ENCODE data around the gene DOLK. TPM values are rescaled to one million over a fixed set of nuclear protein-coding genes. Genes with fewer than 3 reads are reported as not detected.

The DOLK gene
- total RNA-seq, 2 experiments from 2014 or later, result 5.7 TPM

DNA sequence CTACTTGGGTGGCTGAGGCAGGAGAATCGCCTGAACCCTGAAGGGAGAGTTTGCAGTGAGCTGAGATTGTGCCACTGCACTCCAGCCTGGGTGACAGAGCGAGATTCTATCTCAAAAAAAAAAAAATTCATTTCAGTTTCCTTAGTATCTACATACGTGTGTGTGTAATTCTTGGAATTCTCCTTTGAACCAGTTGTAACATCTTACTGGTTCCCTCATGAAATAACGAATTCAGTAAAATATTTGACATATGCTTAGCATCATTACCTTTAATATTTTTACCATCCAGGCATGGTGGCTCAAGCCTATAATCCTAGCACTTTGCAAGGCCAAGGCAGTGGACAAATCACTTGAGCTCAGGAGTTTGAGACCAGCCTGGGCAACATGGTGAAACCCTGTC lies 17.8 kb downstream of the DOLK start:
- Mint-ChIP-seq H3K4me3 (no peak overlapping the region), H3K9me3 (no peaks in the 10 kb centered on the region), H3K36me3 (ENCODE audit: low read depth) (no peaks in the 10 kb centered on the region), H3K27ac (no peak overlapping the region), H3K27me3 (no peaks in the 10 kb centered on the region), H3K4me1 (ENCODE audit: low read depth) (peaks cover 2% of the 10 kb centered on the region)
- ChIA-PET POLR2A (interaction anchor here (1.0 to 1.2 kb wide), 2 partner anchors 28 to 47 kb away, joined by 3 to 4 read pairs; no protein-coding TSS in a partner anchor), CTCF (interaction anchor here (1.0 to 8.4 kb wide), 11 partner anchors 11 to 281 kb away, joined by 3 to 157 read pairs (median 13); partner anchors contain the start of genes ENDOG, KYAT1, LRRC8A and SPOUT1)
- intact Hi-C loops (cut with micrococcal nuclease), result loop anchor here (5.0 kb wide), 1 partner anchor 47 kb away; the partner anchor contains the start of genes KYAT1 and LRRC8A
- DNase-seq (no peak), ATAC-seq (no peak)
- TF ChIP-seq, protein P1, sequence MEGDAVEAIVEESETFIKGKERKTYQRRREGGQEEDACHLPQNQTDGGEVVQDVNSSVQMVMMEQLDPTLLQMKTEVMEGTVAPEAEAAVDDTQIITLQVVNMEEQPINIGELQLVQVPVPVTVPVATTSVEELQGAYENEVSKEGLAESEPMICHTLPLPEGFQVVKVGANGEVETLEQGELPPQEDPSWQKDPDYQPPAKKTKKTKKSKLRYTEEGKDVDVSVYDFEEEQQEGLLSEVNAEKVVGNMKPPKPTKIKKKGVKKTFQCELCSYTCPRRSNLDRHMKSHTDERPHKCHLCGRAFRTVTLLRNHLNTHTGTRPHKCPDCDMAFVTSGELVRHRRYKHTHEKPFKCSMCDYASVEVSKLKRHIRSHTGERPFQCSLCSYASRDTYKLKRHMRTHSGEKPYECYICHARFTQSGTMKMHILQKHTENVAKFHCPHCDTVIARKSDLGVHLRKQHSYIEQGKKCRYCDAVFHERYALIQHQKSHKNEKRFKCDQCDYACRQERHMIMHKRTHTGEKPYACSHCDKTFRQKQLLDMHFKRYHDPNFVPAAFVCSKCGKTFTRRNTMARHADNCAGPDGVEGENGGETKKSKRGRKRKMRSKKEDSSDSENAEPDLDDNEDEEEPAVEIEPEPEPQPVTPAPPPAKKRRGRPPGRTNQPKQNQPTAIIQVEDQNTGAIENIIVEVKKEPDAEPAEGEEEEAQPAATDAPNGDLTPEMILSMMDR (IDR thresholded peaks at IDR 0.05), result no peak

DNA sequence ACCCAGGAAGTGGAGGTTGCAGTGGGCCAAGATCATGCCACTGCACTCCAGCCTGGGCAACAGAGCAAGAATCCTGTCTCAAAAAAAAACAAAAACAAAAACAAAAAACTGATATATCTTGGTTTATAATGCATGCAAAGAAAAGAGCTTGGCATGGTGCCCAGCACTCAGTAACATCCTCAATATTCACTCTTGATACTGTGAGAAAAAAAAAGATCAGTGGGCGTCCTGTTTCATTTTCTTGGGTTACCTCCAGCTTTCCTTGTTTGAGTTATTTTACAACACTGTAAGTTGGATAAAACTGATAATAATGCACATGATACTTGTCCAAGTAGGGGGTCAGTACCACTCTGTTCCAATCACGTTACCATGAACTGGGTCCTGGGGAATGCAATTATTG lies 18.8 kb downstream of the DOLK start:
- no peak for DNase-seq
- no peak overlapping the region for H3K27ac Mint-ChIP-seq
- H3K36me3 Mint-ChIP-seq (ENCODE audit: low read depth), result no peaks in the 10 kb centered on the region
- H3K9me3 Mint-ChIP-seq, result no peaks in the 10 kb centered on the region
- CTCF ChIA-PET, result interaction anchor here (0.7 to 8.4 kb wide), 38 partner anchors 8 to 508 kb away, joined by 3 to 157 read pairs (median 6); partner anchors contain the start of genes CERCAM, ENDOG, KYAT1 and LRRC8A
- H3K4me3 Mint-ChIP-seq, result no peak overlapping the region
- intact Hi-C loops (cut with micrococcal nuclease), result loop anchor here (1.0 to 5.0 kb wide), 2 partner anchors 46 to 65 kb away; partner anchors contain the start of genes KYAT1 and LRRC8A
- H3K4me1 Mint-ChIP-seq (ENCODE audit: low read depth), result peaks cover 2% of the 10 kb centered on the region
- TF ChIP-seq, protein P1 (IDR thresholded peaks at IDR 0.05), result no peak
- POLR2A ChIA-PET, result interaction anchor here (0.7 to 1.3 kb wide), 4 partner anchors 8 to 77 kb away, joined by 3 to 5 read pairs (median 4); no protein-coding TSS in a partner anchor
- no peaks in the 10 kb centered on the region for H3K27me3 Mint-ChIP-seq
- no peak for ATAC-seq

DNA sequence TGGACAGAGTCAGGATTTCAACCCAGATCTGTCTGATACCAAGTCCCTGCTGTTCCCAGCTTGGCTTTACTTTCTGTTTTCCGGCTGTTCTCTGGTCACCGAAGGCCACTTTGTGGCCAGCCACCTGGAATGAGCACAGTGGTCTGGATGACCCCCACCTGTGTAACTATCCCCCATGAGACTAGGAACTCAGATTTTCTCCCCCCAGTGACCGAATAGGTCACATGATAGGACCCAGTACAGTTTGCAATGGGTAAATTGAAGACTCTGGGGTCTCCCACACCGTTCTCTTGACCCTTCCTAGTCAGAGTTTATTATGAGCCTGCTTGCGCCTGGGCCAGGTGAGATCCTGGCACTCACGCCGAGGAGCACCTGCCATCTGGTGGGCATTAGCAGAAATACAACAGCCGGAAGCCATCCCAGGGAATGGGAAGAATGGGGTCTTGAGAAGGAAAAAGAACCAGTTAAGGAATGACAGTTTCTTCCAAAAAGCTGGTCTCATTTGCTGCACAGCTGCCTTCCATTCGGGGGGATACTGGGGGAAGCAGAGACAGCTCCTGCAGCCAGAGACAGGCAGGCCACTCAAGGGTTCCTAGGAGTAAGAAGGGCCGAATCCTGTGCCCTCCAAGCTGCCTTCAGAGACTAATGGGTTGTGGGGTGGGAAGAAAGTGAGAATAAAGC lies 19.5 kb downstream of the DOLK start:
- H3K9me3 Mint-ChIP-seq, result no peaks in the 10 kb centered on the region
- intact Hi-C loops (cut with micrococcal nuclease), result loop anchor here (1.0 to 5.0 kb wide), 2 partner anchors 46 to 65 kb away; partner anchors contain the start of genes KYAT1 and LRRC8A
- H3K36me3 Mint-ChIP-seq (ENCODE audit: low read depth), result no peaks in the 10 kb centered on the region
- ATAC-seq (peak; percentile 92), DNase-seq (peak; percentile 61)
- no peak overlapping the region for H3K27ac Mint-ChIP-seq
- no peaks in the 10 kb centered on the region for H3K27me3 Mint-ChIP-seq
- TF ChIP-seq, protein P1 (IDR thresholded peaks at IDR 0.05), result peak; percentile 95
- CTCF ChIA-PET, result interaction anchor here (0.7 to 8.4 kb wide), 42 partner anchors 9 to 508 kb away, joined by 3 to 157 read pairs (median 4); partner anchors contain the start of genes CERCAM, ENDOG, KYAT1 and LRRC8A
- POLR2A ChIA-PET, result interaction anchor here (0.7 to 1.3 kb wide), 3 partner anchors 9 to 78 kb away, joined by 3 to 5 read pairs (median 3); no protein-coding TSS in a partner anchor
- peaks cover 2% of the 10 kb centered on the region for H3K4me1 Mint-ChIP-seq (ENCODE audit: low read depth)
- no peak overlapping the region for H3K4me3 Mint-ChIP-seq

DNA sequence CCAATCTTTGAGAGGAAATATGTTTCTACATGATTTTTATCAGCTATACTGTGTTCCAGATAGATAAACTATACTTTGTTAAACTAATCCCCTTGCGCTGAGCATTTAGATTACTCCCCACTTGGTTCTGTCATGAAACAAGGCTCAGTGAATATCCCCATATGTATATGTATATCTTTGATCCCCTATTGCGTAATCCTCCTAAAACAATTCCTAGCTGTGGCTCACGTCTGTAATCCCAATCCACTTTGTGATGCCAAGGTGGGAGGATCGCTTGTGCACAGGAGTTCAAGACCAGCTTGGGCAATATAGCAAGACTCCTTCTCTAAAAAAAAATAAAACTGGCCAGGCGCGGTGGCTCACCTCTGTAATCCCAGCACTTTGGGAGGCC lies 23.9 kb downstream of the DOLK start:
- Mint-ChIP-seq H3K4me3 (no peak overlapping the region), H3K4me1 (ENCODE audit: low read depth) (peaks cover 10% of the 10 kb centered on the region), H3K27me3 (no peaks in the 10 kb centered on the region), H3K9me3 (no peaks in the 10 kb centered on the region), H3K36me3 (ENCODE audit: low read depth) (no peaks in the 10 kb centered on the region), H3K27ac (no peak overlapping the region)
- ATAC-seq (no peak), DNase-seq (no peak)
- intact Hi-C loops (cut with micrococcal nuclease), result no loop called here
- TF ChIP-seq, protein P1 (IDR thresholded peaks at IDR 0.05), result no peak
- ChIA-PET POLR2A (interaction anchor here (0.6 to 1.6 kb wide), 3 partner anchors 42 to 199 kb away, joined by 3 to 5 read pairs (median 4); partner anchors contain the start of genes KYAT1, LRRC8A and ZDHHC12), CTCF (interaction anchor here (1.9 to 8.4 kb wide), 3 partner anchors 13 to 62 kb away, joined by 7 to 157 read pairs (median 87); partner anchors contain the start of genes KYAT1 and LRRC8A)

Measured in activated CD8-positive, alpha-beta T cell treated with anti-CD3 and anti-CD28 coated beads for 36 hours (primary cell).